OCI-LY7 (cell line): ENCODE results near the gene MGAT1.

Experiments
- EZH2phosphoT487 ChIP-seq: fragments of 200-600 bp; sonication (generic); IDR thresholded peaks from 2 replicates; pipeline ENCODE4 v1.6.1; 2018; ENCODE audit warnings: low read depth, borderline replicate concordance, mild to moderate bottlenecking, mixed run types, antibody characterized with exemption, low read length, moderate library complexity, mixed read lengths
- TF ChIP-seq, protein P1 (sequence below): fragments of 200-600 bp; sonication (generic); conservative IDR thresholded peaks from 2 replicates; pipeline ENCODE4 v1.5.1; 2014; ENCODE audit warnings: mild to moderate bottlenecking, antibody characterized with exemption, low read length, moderate library complexity, mixed read lengths

DNA sequence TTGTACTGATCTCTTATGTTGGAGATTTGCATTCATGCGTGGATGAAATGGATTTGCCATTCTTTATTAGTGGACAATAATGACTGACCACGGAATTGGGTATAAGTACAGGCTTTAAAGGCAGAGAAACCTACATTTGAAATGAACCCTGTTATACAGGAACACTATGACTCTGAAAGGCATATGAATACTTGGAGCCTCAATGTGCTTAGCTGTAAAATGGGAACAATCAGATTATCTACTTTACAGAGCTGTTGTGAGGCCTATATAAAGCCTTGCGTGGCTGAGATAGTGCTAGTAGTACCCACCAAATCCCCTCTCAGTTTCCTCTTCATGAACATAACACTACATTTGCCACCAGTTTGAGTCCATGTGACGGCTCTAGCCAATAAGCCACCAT lies 18.9 kb upstream of the MGAT1 start:
- no peak for TF ChIP-seq EZH2phosphoT487
- TF ChIP-seq, protein P1, sequence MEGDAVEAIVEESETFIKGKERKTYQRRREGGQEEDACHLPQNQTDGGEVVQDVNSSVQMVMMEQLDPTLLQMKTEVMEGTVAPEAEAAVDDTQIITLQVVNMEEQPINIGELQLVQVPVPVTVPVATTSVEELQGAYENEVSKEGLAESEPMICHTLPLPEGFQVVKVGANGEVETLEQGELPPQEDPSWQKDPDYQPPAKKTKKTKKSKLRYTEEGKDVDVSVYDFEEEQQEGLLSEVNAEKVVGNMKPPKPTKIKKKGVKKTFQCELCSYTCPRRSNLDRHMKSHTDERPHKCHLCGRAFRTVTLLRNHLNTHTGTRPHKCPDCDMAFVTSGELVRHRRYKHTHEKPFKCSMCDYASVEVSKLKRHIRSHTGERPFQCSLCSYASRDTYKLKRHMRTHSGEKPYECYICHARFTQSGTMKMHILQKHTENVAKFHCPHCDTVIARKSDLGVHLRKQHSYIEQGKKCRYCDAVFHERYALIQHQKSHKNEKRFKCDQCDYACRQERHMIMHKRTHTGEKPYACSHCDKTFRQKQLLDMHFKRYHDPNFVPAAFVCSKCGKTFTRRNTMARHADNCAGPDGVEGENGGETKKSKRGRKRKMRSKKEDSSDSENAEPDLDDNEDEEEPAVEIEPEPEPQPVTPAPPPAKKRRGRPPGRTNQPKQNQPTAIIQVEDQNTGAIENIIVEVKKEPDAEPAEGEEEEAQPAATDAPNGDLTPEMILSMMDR = no peak
